Measurements from ENCODE around the gene PPP2R5C. TPM values are rescaled to one million over a fixed set of nuclear protein-coding genes. Genes with fewer than 3 reads are reported as not detected.
A peak's percentile ranks its signal among the peaks of the same experiment; 100 is the strongest.

Gene PPP2R5C
- total RNA-seq, 1 donor from 2014 or later = 170 TPM

GRCh38 chr14:101762530-101763101, 1.1 kb downstream of the PPP2R5C start:
- Mint-ChIP-seq H3K27ac (peak overlapping the region; percentile 39), H3K4me1 (ENCODE audit: low read depth) (peaks cover 33% of the 10 kb centered on the region), H3K36me3 (ENCODE audit: low read depth) (peaks cover 27% of the 10 kb centered on the region)

GRCh38 chr14:101763941-101764709, 2.6 kb downstream of the PPP2R5C start:
- Mint-ChIP-seq H3K27ac (peak overlapping the region; percentile 3), H3K27me3 (ENCODE audit: low read depth) (peaks cover 2% of the 10 kb centered on the region), H3K4me1 (ENCODE audit: low read depth) (peaks cover 33% of the 10 kb centered on the region), H3K9me3 (no peaks in the 10 kb centered on the region), H3K4me3 (ENCODE audit: low read depth) (peak overlapping the region; percentile 63), H3K36me3 (ENCODE audit: low read depth) (peaks cover 27% of the 10 kb centered on the region)
- intact Hi-C loops (cut with micrococcal nuclease) = no loop called here
- DNase-seq (ENCODE audit: low spot score) = no peak

More at GRCh38 chr14:101762530-101763101, 1.1 kb downstream of the PPP2R5C start:
- no peak for DNase-seq (ENCODE audit: low spot score)
- peaks cover 5% of the 10 kb centered on the region for H3K27me3 Mint-ChIP-seq (ENCODE audit: low read depth)
- H3K4me3 Mint-ChIP-seq (ENCODE audit: low read depth) = peak overlapping the region; percentile 84
- H3K9me3 Mint-ChIP-seq = no peaks in the 10 kb centered on the region
- intact Hi-C loops (cut with micrococcal nuclease) = loop anchor here (1.0 kb wide), 1 partner anchor 55 kb away; no protein-coding TSS in a partner anchor

DNA sequence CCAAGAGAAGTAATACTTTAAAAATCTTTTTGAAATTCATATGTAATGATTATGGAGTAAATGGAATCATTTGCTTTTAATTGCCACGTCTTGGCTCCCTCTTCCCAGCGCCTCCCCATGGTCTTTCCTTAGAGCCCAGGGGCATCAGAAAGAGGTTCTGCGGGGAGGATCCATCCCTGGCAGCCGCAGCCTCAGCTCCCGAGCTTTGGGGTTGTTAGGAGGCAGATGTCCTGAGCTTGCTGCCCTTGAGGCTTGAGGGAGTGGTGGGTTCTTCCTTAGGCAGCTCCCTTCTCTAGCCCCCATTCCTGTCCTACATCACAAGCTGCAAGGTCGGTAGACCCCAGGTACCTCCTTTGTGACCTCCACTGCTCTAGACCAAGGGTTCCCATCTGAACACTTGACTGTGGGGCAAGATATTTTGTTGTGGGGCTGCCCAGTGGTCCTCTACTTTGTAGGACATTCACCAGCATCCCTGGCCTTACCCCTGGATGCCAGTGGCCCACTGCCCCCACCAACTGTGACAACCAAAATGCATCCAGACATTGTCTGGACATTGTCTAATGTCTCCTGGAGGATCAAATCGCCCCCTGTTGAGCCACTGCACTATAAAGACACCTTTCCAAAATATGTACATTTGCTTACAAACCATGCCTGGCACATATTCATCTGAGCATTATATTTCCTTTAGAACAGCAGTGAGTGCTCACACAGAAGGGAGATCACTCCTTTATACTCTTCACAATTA, 6.3 kb downstream of the PPP2R5C start:
- no peak for DNase-seq (ENCODE audit: low spot score)
- no peak overlapping the region for H3K4me3 Mint-ChIP-seq (ENCODE audit: low read depth)
- no peak overlapping the region for H3K27ac Mint-ChIP-seq
- H3K27me3 Mint-ChIP-seq (ENCODE audit: low read depth) = no peaks in the 10 kb centered on the region
- peaks cover 28% of the 10 kb centered on the region for H3K4me1 Mint-ChIP-seq (ENCODE audit: low read depth)
- H3K9me3 Mint-ChIP-seq = no peaks in the 10 kb centered on the region
- intact Hi-C loops (cut with micrococcal nuclease) = no loop called here
- H3K36me3 Mint-ChIP-seq (ENCODE audit: low read depth) = peaks cover 24% of the 10 kb centered on the region

GRCh38 chr14:101770183-101770582, 8.7 kb downstream of the PPP2R5C start:
- H3K36me3 Mint-ChIP-seq (ENCODE audit: low read depth) = peaks cover 12% of the 10 kb centered on the region
- intact Hi-C loops (cut with micrococcal nuclease) = loop anchor here (2.0 to 5.0 kb wide), 4 partner anchors 47 to 192 kb away; partner anchors contain the start of gene DYNC1H1
- H3K27me3 Mint-ChIP-seq (ENCODE audit: low read depth) = no peaks in the 10 kb centered on the region
- no peak overlapping the region for H3K27ac Mint-ChIP-seq
- no peak overlapping the region for H3K4me3 Mint-ChIP-seq (ENCODE audit: low read depth)
- no peaks in the 10 kb centered on the region for H3K9me3 Mint-ChIP-seq
- no peak for DNase-seq (ENCODE audit: low spot score)
- peaks cover 16% of the 10 kb centered on the region for H3K4me1 Mint-ChIP-seq (ENCODE audit: low read depth)

GRCh38 chr14:101772770-101773169, 11.3 kb downstream of the PPP2R5C start:
- DNase-seq (ENCODE audit: low spot score) = no peak
- Mint-ChIP-seq H3K4me3 (ENCODE audit: low read depth) (no peak overlapping the region), H3K36me3 (ENCODE audit: low read depth) (no peaks in the 10 kb centered on the region), H3K4me1 (ENCODE audit: low read depth) (peaks cover 12% of the 10 kb centered on the region), H3K27ac (no peak overlapping the region), H3K27me3 (ENCODE audit: low read depth) (no peaks in the 10 kb centered on the region), H3K9me3 (no peaks in the 10 kb centered on the region)
- intact Hi-C loops (cut with micrococcal nuclease) = loop anchor here (5.0 kb wide), 2 partner anchors 45 to 190 kb away; partner anchors contain the start of gene DYNC1H1

GRCh38 chr14:101773378-101773777, 11.9 kb downstream of the PPP2R5C start:
- Mint-ChIP-seq H3K9me3 (no peaks in the 10 kb centered on the region), H3K36me3 (ENCODE audit: low read depth) (peaks cover 6% of the 10 kb centered on the region), H3K27ac (no peak overlapping the region), H3K4me3 (ENCODE audit: low read depth) (no peak overlapping the region), H3K27me3 (ENCODE audit: low read depth) (no peaks in the 10 kb centered on the region), H3K4me1 (ENCODE audit: low read depth) (peaks cover 12% of the 10 kb centered on the region)
- intact Hi-C loops (cut with micrococcal nuclease) = loop anchor here (5.0 kb wide), 2 partner anchors 44 to 189 kb away; partner anchors contain the start of gene DYNC1H1
- DNase-seq (ENCODE audit: low spot score) = no peak

DNA sequence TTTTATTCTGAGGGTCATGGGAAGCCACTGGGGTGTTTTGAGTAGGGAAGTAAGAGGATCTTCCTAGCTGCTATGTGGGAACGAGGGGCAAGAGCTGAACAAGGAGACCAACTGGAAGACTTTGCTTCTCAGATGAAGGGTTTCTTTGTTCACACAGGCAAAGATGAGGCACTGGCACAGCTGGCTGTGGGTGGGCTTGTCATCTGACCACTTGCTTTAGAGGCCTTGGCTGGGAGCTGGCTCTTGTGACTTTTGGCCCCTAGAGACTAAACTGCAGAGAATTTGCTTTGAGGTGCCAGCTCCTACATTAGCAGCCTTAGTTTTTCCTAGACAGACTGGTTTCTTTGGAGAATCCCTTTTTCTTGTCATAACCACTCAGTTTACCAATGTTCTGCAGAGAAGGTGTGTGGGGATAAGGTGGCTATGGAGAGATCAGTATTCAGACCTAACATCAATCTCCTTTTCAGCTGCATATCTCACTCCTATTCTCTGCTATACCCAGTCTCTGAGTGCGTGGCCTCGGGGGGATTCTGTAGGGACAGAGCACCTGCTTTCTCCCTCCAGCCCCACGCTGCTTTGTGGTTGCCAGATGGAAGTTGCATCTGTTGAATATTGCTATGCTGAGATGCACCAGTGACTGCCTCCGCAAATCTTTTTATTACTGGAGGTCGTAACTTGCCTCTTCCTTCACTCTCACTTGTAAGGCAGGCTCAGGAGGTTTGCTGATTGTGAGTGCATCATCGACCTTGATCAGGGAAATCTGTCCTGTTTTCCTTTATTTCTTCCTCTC, 12.7 kb downstream of the PPP2R5C start:
- Mint-ChIP-seq H3K4me3 (ENCODE audit: low read depth) (no peak overlapping the region), H3K27me3 (ENCODE audit: low read depth) (peaks cover 2% of the 10 kb centered on the region), H3K4me1 (ENCODE audit: low read depth) (peaks cover 12% of the 10 kb centered on the region), H3K9me3 (no peaks in the 10 kb centered on the region), H3K27ac (no peak overlapping the region), H3K36me3 (ENCODE audit: low read depth) (peaks cover 7% of the 10 kb centered on the region)
- no peak for DNase-seq (ENCODE audit: low spot score)
- intact Hi-C loops (cut with micrococcal nuclease) = loop anchor here (5.0 kb wide), 2 partner anchors 43 to 188 kb away; partner anchors contain the start of gene DYNC1H1

GRCh38 chr14:101774814-101775213, 13.3 kb downstream of the PPP2R5C start:
- peaks cover 12% of the 10 kb centered on the region for H3K4me1 Mint-ChIP-seq (ENCODE audit: low read depth)
- no peak overlapping the region for H3K27ac Mint-ChIP-seq
- H3K36me3 Mint-ChIP-seq (ENCODE audit: low read depth) = peaks cover 7% of the 10 kb centered on the region

GRCh38 chr14:101775826-101776225, 14.3 kb downstream of the PPP2R5C start:
- Mint-ChIP-seq H3K4me1 (ENCODE audit: low read depth) (peaks cover 17% of the 10 kb centered on the region), H3K9me3 (no peaks in the 10 kb centered on the region), H3K36me3 (ENCODE audit: low read depth) (peaks cover 7% of the 10 kb centered on the region), H3K4me3 (ENCODE audit: low read depth) (no peak overlapping the region), H3K27ac (no peak overlapping the region), H3K27me3 (ENCODE audit: low read depth) (peaks cover 17% of the 10 kb centered on the region)
- intact Hi-C loops (cut with micrococcal nuclease) = no loop called here
- no peak for DNase-seq (ENCODE audit: low spot score)

More at GRCh38 chr14:101774814-101775213, 13.3 kb downstream of the PPP2R5C start:
- intact Hi-C loops (cut with micrococcal nuclease) = loop anchor here (5.0 kb wide), 2 partner anchors 42 to 187 kb away; partner anchors contain the start of gene DYNC1H1
- Mint-ChIP-seq H3K4me3 (ENCODE audit: low read depth) (no peak overlapping the region), H3K27me3 (ENCODE audit: low read depth) (peaks cover 8% of the 10 kb centered on the region), H3K9me3 (no peaks in the 10 kb centered on the region)
- DNase-seq (ENCODE audit: low spot score) = no peak

GRCh38 chr14:101776344-101776743, 14.8 kb downstream of the PPP2R5C start:
- H3K4me3 Mint-ChIP-seq (ENCODE audit: low read depth) = no peak overlapping the region
- H3K27me3 Mint-ChIP-seq (ENCODE audit: low read depth) = peaks cover 17% of the 10 kb centered on the region
- peaks cover 7% of the 10 kb centered on the region for H3K36me3 Mint-ChIP-seq (ENCODE audit: low read depth)
- no peak overlapping the region for H3K27ac Mint-ChIP-seq
- intact Hi-C loops (cut with micrococcal nuclease) = no loop called here
- no peaks in the 10 kb centered on the region for H3K9me3 Mint-ChIP-seq
- DNase-seq (ENCODE audit: low spot score) = no peak
- peaks cover 16% of the 10 kb centered on the region for H3K4me1 Mint-ChIP-seq (ENCODE audit: low read depth)

DNA sequence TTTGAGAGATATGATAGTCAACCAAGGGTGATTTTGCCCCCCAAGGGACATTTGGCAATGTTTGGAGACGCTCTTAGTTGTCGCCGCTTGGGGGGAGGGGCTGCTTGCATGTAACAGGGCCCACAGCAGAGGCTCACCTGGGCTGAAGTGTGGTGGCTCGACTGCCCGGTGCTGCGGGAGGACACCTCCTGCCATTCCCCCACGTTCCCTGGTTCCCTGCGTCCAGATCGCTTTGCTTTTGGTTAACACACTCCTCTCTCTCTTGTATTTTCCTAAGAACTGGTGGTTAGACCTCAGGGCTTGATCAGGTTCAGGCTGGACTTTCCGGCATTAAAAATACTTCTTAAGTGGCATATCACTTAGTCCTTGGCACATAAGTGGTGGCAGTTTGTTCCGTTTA, 18.9 kb downstream of the PPP2R5C start:
- Mint-ChIP-seq H3K9me3 (no peaks in the 10 kb centered on the region), H3K27me3 (ENCODE audit: low read depth) (peaks cover 17% of the 10 kb centered on the region), H3K36me3 (ENCODE audit: low read depth) (peaks cover 7% of the 10 kb centered on the region), H3K4me1 (ENCODE audit: low read depth) (peaks cover 11% of the 10 kb centered on the region), H3K4me3 (ENCODE audit: low read depth) (peak overlapping the region; percentile 28), H3K27ac (no peak overlapping the region)
- no peak for DNase-seq (ENCODE audit: low spot score)
- intact Hi-C loops (cut with micrococcal nuclease) = no loop called here

- H3K27me3 Mint-ChIP-seq (ENCODE audit: low read depth) = peaks cover 17% of the 10 kb centered on the region
- H3K4me3 Mint-ChIP-seq (ENCODE audit: low read depth) = peak overlapping the region; percentile 28
- intact Hi-C loops (cut with micrococcal nuclease) = no loop called here
- no peak overlapping the region for H3K27ac Mint-ChIP-seq
- no peak for DNase-seq (ENCODE audit: low spot score)
- H3K9me3 Mint-ChIP-seq = no peaks in the 10 kb centered on the region
- H3K36me3 Mint-ChIP-seq (ENCODE audit: low read depth) = peaks cover 7% of the 10 kb centered on the region
- peaks cover 11% of the 10 kb centered on the region for H3K4me1 Mint-ChIP-seq (ENCODE audit: low read depth)
Observed at GRCh38 chr14:101780887-101781239, 19.4 kb downstream of the PPP2R5C start.

Data from activated T-helper 2 cell treated with anti-CD3 and anti-CD28 coated beads, Interferon-gamma antibody, Interleukin-2, Interleukin-4, amounts not matched to agents 10 μg/mL and 5 μg/mL and 100 μg/mL, durations not matched to agents 14 hours and 24 hours and 36 hours (primary cell).